Keratinocyte (primary cell): ENCODE measurements around the gene ATF6. TPM values are rescaled to one million over a fixed set of nuclear protein-coding genes. Genes with fewer than 3 reads are reported as not detected.

Source experiments
- DNase-seq: peaks from one replicate; pipeline ENCODE4 v3.0.0-alpha.2; 2011; ENCODE audit warnings: low read depth, missing footprints, low spot score
- FAIRE-seq: peaks from 2 replicates; lab custom pipeline; 2011; peaks lifted over from hg19 to GRCh38; lab: Jason Lieb, UNC
- H2AFZ ChIP-seq: 2 replicates; pipeline ENCODE4 v1.6.0; 2012; ENCODE audit warnings: low read length, control low read depth, inconsistent platforms; ENCODE audit not compliant: control insufficient read depth
- H3K27ac ChIP-seq: 2 replicates; pipeline ENCODE4 v1.5.1; 2011; ENCODE audit warnings: low read length; ENCODE audit not compliant: control insufficient read depth, insufficient read depth
- H3K27me3 ChIP-seq: 3 replicates; pipeline ENCODE4 v1.6.0; 2011; ENCODE audit warnings: low read length; ENCODE audit not compliant: control insufficient read depth, insufficient read depth; ENCODE audit errors: extremely low read depth
- H3K36me3 ChIP-seq, 2 experiments: 2 replicates in 1 of 2; 3 replicates in 1 of 2; pipeline ENCODE4 v1.5.1; 2011; ENCODE audit warnings: low read length in 2 of 2, mild to moderate bottlenecking in 1 of 2; ENCODE audit not compliant: control insufficient read depth in 2 of 2, insufficient read depth in 2 of 2; ENCODE audit errors: extremely low read depth in 1 of 2
- H3K4me1 ChIP-seq: 3 replicates; pipeline ENCODE4 v1.5.1; 2011; ENCODE audit warnings: low read length; ENCODE audit not compliant: control insufficient read depth, insufficient read depth; ENCODE audit errors: extremely low read depth
- H3K4me2 ChIP-seq: 3 replicates; pipeline ENCODE4 v1.6.0; 2011; ENCODE audit warnings: low read depth, low read length; ENCODE audit not compliant: control insufficient read depth, insufficient read depth; ENCODE audit errors: extremely low read depth
- H3K4me3 ChIP-seq, 3 experiments: fragments of 200-600 bp in 1 of 3; sonication (generic) in 1 of 3; 2 replicates in 2 of 3; 3 replicates in 1 of 3; pipeline ENCODE4 v1.5.1; 2011 to 2016; ENCODE audit warnings: low read length in 3 of 3, mild to moderate bottlenecking in 3 of 3, control low read depth in 2 of 3, inconsistent platforms in 1 of 3, low read depth in 1 of 3, mixed read lengths in 1 of 3, mixed run types in 1 of 3, moderate library complexity in 1 of 3; ENCODE audit not compliant: control insufficient read depth in 2 of 3, insufficient read depth in 2 of 3; ENCODE audit errors: extremely low read depth in 1 of 3
- H3K79me2 ChIP-seq: 2 replicates; pipeline ENCODE4 v1.6.0; 2012; ENCODE audit warnings: low read length; ENCODE audit not compliant: control insufficient read depth, insufficient read depth
- H3K9ac ChIP-seq: 3 replicates; pipeline ENCODE4 v1.6.0; 2011; ENCODE audit warnings: low read length; ENCODE audit not compliant: control insufficient read depth, insufficient read depth; ENCODE audit errors: extremely low read depth
- H3K9me1 ChIP-seq: 3 replicates; pipeline ENCODE4 v1.6.0; 2011; ENCODE audit warnings: low read length; ENCODE audit not compliant: control insufficient read depth, insufficient read depth; ENCODE audit errors: extremely low read depth
- H3K9me3 ChIP-seq: 2 replicates; pipeline ENCODE4 v1.5.1; 2012; ENCODE audit warnings: low read depth, low read length; ENCODE audit not compliant: control insufficient read depth
- H4K20me1 ChIP-seq: 3 replicates; pipeline ENCODE4 v1.6.0; 2011; ENCODE audit warnings: low read length; ENCODE audit not compliant: control insufficient read depth, insufficient read depth; ENCODE audit errors: extremely low read depth
- CTCF ChIP-seq, 3 experiments: IDR thresholded peaks in 1 of 3; conservative IDR thresholded peaks in 1 of 3; optimal IDR thresholded peaks in 1 of 3; 2 replicates in 2 of 3; 3 replicates in 1 of 3; pipeline versions ENCODE3 to v1.5.1; 2011; ENCODE audit warnings: low read length in 3 of 3, mild to moderate bottlenecking in 3 of 3, moderate library complexity in 2 of 3, control low read depth in 1 of 3, inconsistent platforms in 1 of 3; ENCODE audit not compliant: insufficient read depth in 2 of 3; ENCODE audit errors: extremely low read depth in 1 of 3
- EZH2 ChIP-seq: IDR thresholded peaks from one replicate; pipeline ENCODE4 v1.6.1; 2012; ENCODE audit warnings: inconsistent platforms, mild to moderate bottlenecking, low read length, moderate library complexity
- dilution Hi-C: fragments of 300-500 bp; cut with MboI; formaldehyde crosslinking; loops from one replicate; pipeline ENCODE4 v1.7.0; 2020; ENCODE audit warnings: low sequenced_read_pairs; ENCODE audit not compliant: extremely low pct_ligation_motif_present
- polyA plus RNA-seq, 5 experiments: library from polyadenylated mRNA; depleted of rRNA in 3 of 5; stranded (reverse) in 3 of 5; stranded (forward) in 1 of 5; unstranded in 1 of 5; fragments of >200 nt; gene quantifications; 1 replicate in 1 of 5; 2 replicates in 3 of 5; 3 replicates in 1 of 5; pipeline versions ENCODE4 v1.2.1 to v1.2.3, GENCODE V29; 2011 to 2012; ENCODE audit warnings: missing spikeins in 2 of 5, low read depth in 1 of 5, low replicate concordance in 1 of 5

ATF6 gene
- polyA plus RNA-seq, 1 donor (not counting 4 experiments of a cell fraction or from before 2014, with no cell fraction given) = 19.7 TPM

DNA sequence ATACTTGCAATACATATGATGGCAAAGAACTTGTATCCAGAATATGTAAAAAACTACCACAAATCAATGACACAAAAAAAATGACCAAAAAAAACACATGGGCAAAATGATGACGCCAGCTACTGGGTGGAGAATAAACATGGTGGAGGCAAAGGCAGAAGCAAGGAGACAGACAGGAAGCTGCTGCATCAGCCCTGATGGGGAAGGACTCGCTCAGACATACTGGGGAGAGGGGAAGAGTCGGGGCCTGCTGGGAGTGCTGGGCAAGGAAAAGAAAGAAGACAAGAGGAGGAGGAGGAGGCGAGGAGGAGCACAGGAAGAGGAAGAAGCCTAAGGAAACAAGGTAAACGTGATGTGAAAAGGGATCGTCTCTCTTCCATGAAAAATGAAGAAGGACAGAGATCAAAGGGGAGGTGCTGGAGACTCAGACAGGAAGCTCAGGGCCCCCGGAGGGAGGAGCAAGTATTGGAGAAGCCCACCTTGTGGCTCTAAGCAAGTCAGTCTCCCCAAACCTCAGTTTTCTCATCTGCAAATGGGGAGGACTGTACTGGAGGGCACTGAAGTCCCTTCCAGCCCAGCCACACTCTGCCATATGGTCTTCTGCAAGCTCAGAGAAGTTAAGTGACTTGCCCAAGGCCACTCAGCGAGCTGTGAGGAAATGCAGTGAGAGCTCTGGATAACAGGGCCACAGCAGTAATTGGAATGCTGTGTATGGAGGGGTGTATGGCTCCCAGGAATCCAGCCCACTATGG is 233.4 kb downstream of the ATF6 start:
- TF ChIP-seq CTCF (optimal IDR thresholded peaks at IDR 0.05 in 1 of 3, IDR thresholded peaks at IDR 0.05 in 1 of 3, conservative IDR thresholded peaks at IDR 0.05 in 1 of 3; ENCODE audit: extremely low read depth in 1 of 3, insufficient read depth in 2 of 3, low read length in 3 of 3) (no peak), EZH2 (no peak)
- H3K9ac ChIP-seq = no peak overlapping the region
- DNase-seq = no peak

GRCh38 chr1:162000053-162000420 is 233.9 kb downstream of the ATF6 start:
- dilution Hi-C loops = no loop called here
- FAIRE-seq (no peak), DNase-seq (no peak)
- H3K27me3 ChIP-seq = peaks cover 72% of the 10 kb centered on the region
- no peaks in the 10 kb centered on the region for H3K9me3 ChIP-seq
- H3K4me1 ChIP-seq = peaks cover 9% of the 10 kb centered on the region
- H3K79me2 ChIP-seq = no peaks in the 10 kb centered on the region
- no peaks in the 10 kb centered on the region for H4K20me1 ChIP-seq
- H3K4me2 ChIP-seq = no peak overlapping the region
- H3K9me1 ChIP-seq = no peaks in the 10 kb centered on the region
- no peak overlapping the region for H3K27ac ChIP-seq
- no peaks in the 10 kb centered on the region for H3K36me3 ChIP-seq
- no peak overlapping the region for H3K4me3 ChIP-seq
- H2AFZ ChIP-seq = no peak overlapping the region
- no peak overlapping the region for H3K9ac ChIP-seq
- TF ChIP-seq CTCF (optimal IDR thresholded peaks at IDR 0.05 in 1 of 3, IDR thresholded peaks at IDR 0.05 in 1 of 3, conservative IDR thresholded peaks at IDR 0.05 in 1 of 3; ENCODE audit: extremely low read depth in 1 of 3, insufficient read depth in 2 of 3, low read length in 3 of 3) = no peak
- TF ChIP-seq EZH2 = no peak

More for the DNA sequence above, 233.4 kb downstream of the ATF6 start:
- Histone ChIP-seq H3K9me3 (no peaks in the 10 kb centered on the region), H3K4me2 (no peak overlapping the region), H2AFZ (no peak overlapping the region), H3K27me3 (peaks cover 72% of the 10 kb centered on the region), H3K36me3 (no peaks in the 10 kb centered on the region), H3K79me2 (no peaks in the 10 kb centered on the region), H3K9me1 (no peaks in the 10 kb centered on the region), H3K27ac (no peak overlapping the region), H4K20me1 (no peaks in the 10 kb centered on the region), H3K4me1 (peaks cover 9% of the 10 kb centered on the region), H3K4me3 (no peak overlapping the region)
- dilution Hi-C loops = no loop called here
- FAIRE-seq = no peak
